Measurements from ENCODE around the gene FAM20C. TPM values are rescaled to one million over a fixed set of nuclear protein-coding genes. Genes with fewer than 3 reads are reported as not detected.
"Not testable (repeated sequence)": the region's sequence is repeated elsewhere in the genome, so short reads cannot be mapped to it uniquely, and the experiment has no call there.

Gene FAM20C
- total RNA-seq, 1 donor from 2014 or later: 32.9 TPM

GRCh38 chr7:178444-178843 is 13.9 kb upstream of the FAM20C start:
- no peaks in the 10 kb centered on the region for H3K36me3 Mint-ChIP-seq (ENCODE audit: insufficient read depth)
- H3K9me3 Mint-ChIP-seq (ENCODE audit: low read depth): no peaks in the 10 kb centered on the region
- H3K27me3 Mint-ChIP-seq: peaks cover 25% of the 10 kb centered on the region
- no peaks in the 10 kb centered on the region for H3K4me1 Mint-ChIP-seq (ENCODE audit: low read depth)
- H3K27ac Mint-ChIP-seq: no peak overlapping the region
- H3K4me3 Mint-ChIP-seq (ENCODE audit: low read depth): no peak overlapping the region
- no peak for DNase-seq (ENCODE audit: low spot score, unreplicated experiment)
- no peak for TF ChIP-seq CTCF (IDR thresholded peaks at IDR 0.05; ENCODE audit: unreplicated experiment)

- DNase-seq (ENCODE audit: low spot score, unreplicated experiment): no peak
- no peak overlapping the region for H3K4me3 Mint-ChIP-seq (ENCODE audit: low read depth)
- peaks cover 30% of the 10 kb centered on the region for H3K27me3 Mint-ChIP-seq
- H3K36me3 Mint-ChIP-seq (ENCODE audit: insufficient read depth): no peaks in the 10 kb centered on the region
- H3K9me3 Mint-ChIP-seq (ENCODE audit: low read depth): no peaks in the 10 kb centered on the region
- no peaks in the 10 kb centered on the region for H3K4me1 Mint-ChIP-seq (ENCODE audit: low read depth)
- no peak for TF ChIP-seq CTCF (IDR thresholded peaks at IDR 0.05; ENCODE audit: unreplicated experiment)
- H3K27ac Mint-ChIP-seq: no peak overlapping the region
These were observed 13.1 kb upstream of the FAM20C start for GRCh38 chr7:179209-179681.

- Mint-ChIP-seq H3K4me1 (ENCODE audit: low read depth) (no peaks in the 10 kb centered on the region), H3K4me3 (ENCODE audit: low read depth) (no peak overlapping the region), H3K27ac (no peak overlapping the region), H3K36me3 (ENCODE audit: insufficient read depth) (no peaks in the 10 kb centered on the region), H3K27me3 (peaks cover 30% of the 10 kb centered on the region), H3K9me3 (ENCODE audit: low read depth) (no peaks in the 10 kb centered on the region)
- TF ChIP-seq CTCF (IDR thresholded peaks at IDR 0.05; ENCODE audit: unreplicated experiment): no peak
- no peak for DNase-seq (ENCODE audit: low spot score, unreplicated experiment)
These were observed 12.2 kb upstream of the FAM20C start for GRCh38 chr7:179948-180694.

GRCh38 chr7:181738-182137 is 10.6 kb upstream of the FAM20C start:
- Mint-ChIP-seq H3K4me3 (ENCODE audit: low read depth) (no peak overlapping the region), H3K4me1 (ENCODE audit: low read depth) (no peaks in the 10 kb centered on the region), H3K27me3 (peaks cover 29% of the 10 kb centered on the region), H3K27ac (no peak overlapping the region), H3K9me3 (ENCODE audit: low read depth) (no peaks in the 10 kb centered on the region), H3K36me3 (ENCODE audit: insufficient read depth) (no peaks in the 10 kb centered on the region)
- no peak for DNase-seq (ENCODE audit: low spot score, unreplicated experiment)
- TF ChIP-seq CTCF (IDR thresholded peaks at IDR 0.05; ENCODE audit: unreplicated experiment): no peak

- peaks cover 30% of the 10 kb centered on the region for H3K27me3 Mint-ChIP-seq
- H3K4me1 Mint-ChIP-seq (ENCODE audit: low read depth); H3K36me3 Mint-ChIP-seq (ENCODE audit: insufficient read depth); H3K27ac Mint-ChIP-seq; H3K4me3 Mint-ChIP-seq (ENCODE audit: low read depth); H3K9me3 Mint-ChIP-seq (ENCODE audit: low read depth); DNase-seq (ENCODE audit: low spot score, unreplicated experiment): not testable (repeated sequence)
These were observed 9.9 kb upstream of the FAM20C start for GRCh38 chr7:182502-182901.

Measured in progenitor cell of endocrine pancreas (in vitro differentiated cells).